ENCODE results near the gene UBP1. TPM values are rescaled to one million over a fixed set of nuclear protein-coding genes. Genes with fewer than 3 reads are reported as not detected.
"Not testable (repeated sequence)": the region's sequence is repeated elsewhere in the genome, so short reads cannot be mapped to it uniquely, and the experiment has no call there.

Gene UBP1
- total RNA-seq, 1 donor = 79.5 TPM

- no peak for DNase-seq (ENCODE audit: low read depth)
- TF ChIP-seq CTCF (IDR thresholded peaks at IDR 0.05; ENCODE audit: insufficient read depth, low read depth, low read length) = no peak
- H3K4me3 ChIP-seq (ENCODE audit: low read depth, low read length) = no peak overlapping the region
Observed at GRCh38 chr3:33364060-33364459, 76.1 kb downstream of the UBP1 start.

GRCh38 chr3:33363113-33363800 is 76.9 kb downstream of the UBP1 start:
- H3K4me3 ChIP-seq (ENCODE audit: low read depth, low read length) = no peak overlapping the region
- DNase-seq (ENCODE audit: low read depth) = no peak
- TF ChIP-seq CTCF (IDR thresholded peaks at IDR 0.05; ENCODE audit: insufficient read depth, low read depth, low read length) = no peak

- TF ChIP-seq CTCF (IDR thresholded peaks at IDR 0.05; ENCODE audit: insufficient read depth, low read depth, low read length) = no peak
- H3K4me3 ChIP-seq (ENCODE audit: low read depth, low read length) = no peak overlapping the region
- DNase-seq (ENCODE audit: low read depth) = peak; percentile 21
Observed at GRCh38 chr3:33360136-33360825, 79.9 kb downstream of the UBP1 start.

GRCh38 chr3:33358172-33358781 is 81.9 kb downstream of the UBP1 start:
- TF ChIP-seq CTCF (IDR thresholded peaks at IDR 0.05; ENCODE audit: insufficient read depth, low read depth, low read length) = no peak
- no peak for DNase-seq (ENCODE audit: low read depth)
- no peak overlapping the region for H3K4me3 ChIP-seq (ENCODE audit: low read depth, low read length)

GRCh38 chr3:33355611-33356010 is 84.6 kb downstream of the UBP1 start:
- no peak overlapping the region for H3K4me3 ChIP-seq (ENCODE audit: low read depth, low read length)
- no peak for TF ChIP-seq CTCF (IDR thresholded peaks at IDR 0.05; ENCODE audit: insufficient read depth, low read depth, low read length)
- DNase-seq (ENCODE audit: low read depth) = peak; percentile 30

- no peak overlapping the region for H3K4me3 ChIP-seq (ENCODE audit: low read depth, low read length)
- TF ChIP-seq CTCF (IDR thresholded peaks at IDR 0.05; ENCODE audit: insufficient read depth, low read depth, low read length) = no peak
- DNase-seq (ENCODE audit: low read depth) = no peak
Observed at GRCh38 chr3:33339758-33340157, 100.4 kb downstream of the UBP1 start.

- not testable (repeated sequence) for DNase-seq (ENCODE audit: low read depth); H3K4me3 ChIP-seq (ENCODE audit: low read depth, low read length)
Observed at GRCh38 chr3:33338936-33339465, 101.2 kb downstream of the UBP1 start.

Measured in fibroblast of villous mesenchyme (primary cell).